DMS79 treated with DMSO at 0.1 percent for 48 hours (cell line): ENCODE measurements around the gene C1orf141.
"Not testable (repeated sequence)": the region's sequence is repeated elsewhere in the genome, so short reads cannot be mapped to it uniquely, and the experiment has no call there.

Experiments
- DNase-seq: peaks from one replicate; lab custom pipeline; 2025; lab: John Stamatoyannopoulos, UW

C1orf141 gene

GRCh38 chr1:67134695-67135094, at the start of gene C1orf141:
Gene C1orf141, minus strand, starts transcription at chr1:67134970. Its CDS starts 7,730 bp downstream, at chr1:67127240.
- DNase-seq, result no peak

- no peak for DNase-seq
Measured at GRCh38 chr1:67175530-67176087, 40.8 kb upstream of the C1orf141 start.

GRCh38 chr1:67174716-67175284, 40.0 kb upstream of the C1orf141 start:
- DNase-seq, result no peak

- no peak for DNase-seq
Measured at GRCh38 chr1:67173988-67174387, 39.2 kb upstream of the C1orf141 start.

GRCh38 chr1:67171978-67172377, 37.2 kb upstream of the C1orf141 start:
- DNase-seq, result no peak

GRCh38 chr1:67171574-67171955, 36.8 kb upstream of the C1orf141 start:
- DNase-seq, result no peak

- no peak for DNase-seq
Measured at GRCh38 chr1:67170751-67171573, 36.2 kb upstream of the C1orf141 start.

- no peak for DNase-seq
Measured at GRCh38 chr1:67169932-67170331, 35.2 kb upstream of the C1orf141 start.

GRCh38 chr1:67169496-67169895, 34.7 kb upstream of the C1orf141 start:
- no peak for DNase-seq

- DNase-seq, result no peak
Measured at GRCh38 chr1:67166196-67166595, 31.4 kb upstream of the C1orf141 start, which contains the start of gene IL23R. Gene IL23R, plus strand, starts transcription at chr1:67166454. Its CDS starts 1,667 bp downstream, at chr1:67168121.

- DNase-seq, result no peak
Measured at GRCh38 chr1:67165468-67166041, 30.8 kb upstream of the C1orf141 start.

- no peak for DNase-seq
Measured at GRCh38 chr1:67162954-67163353, 28.2 kb upstream of the C1orf141 start.

GRCh38 chr1:67159233-67159632, 24.5 kb upstream of the C1orf141 start:
- no peak for DNase-seq

- DNase-seq, result no peak
Measured at GRCh38 chr1:67158401-67158800, 23.6 kb upstream of the C1orf141 start.

- no peak for DNase-seq
Measured at GRCh38 chr1:67150931-67151330, 16.2 kb upstream of the C1orf141 start.

- DNase-seq, result peak; percentile 40
Measured at GRCh38 chr1:67149179-67149770, 14.5 kb upstream of the C1orf141 start.

GRCh38 chr1:67148516-67149178, 13.9 kb upstream of the C1orf141 start:
- no peak for DNase-seq

- DNase-seq, result not testable (repeated sequence)
Measured at GRCh38 chr1:67147973-67148372, 13.2 kb upstream of the C1orf141 start.

- DNase-seq, result no peak
Measured at GRCh38 chr1:67146539-67146938, 11.8 kb upstream of the C1orf141 start.

- no peak for DNase-seq
Measured at GRCh38 chr1:67146101-67146500, 11.3 kb upstream of the C1orf141 start.

GRCh38 chr1:67144696-67145095, 9.9 kb upstream of the C1orf141 start:
- DNase-seq, result no peak

GRCh38 chr1:67143966-67144365, 9.2 kb upstream of the C1orf141 start:
- DNase-seq, result no peak
